ENCODE results near the gene JMJD6.
"Not testable (repeated sequence)": the region's sequence is repeated elsewhere in the genome, so short reads cannot be mapped to it uniquely, and the experiment has no call there.

JMJD6 gene

GRCh38 chr17:76726231-76726775 lies at the start of gene JMJD6:
Gene JMJD6 (minus strand): TSS chr17:76726606. CDS start chr17:76726475, 131 bp downstream.
- H3K4me3 ChIP-seq (ENCODE audit: low read depth, low read length): peak within 1 kb of the TSS; percentile 78

- no peak overlapping the region for H3K4me3 ChIP-seq (ENCODE audit: low read depth, low read length)
Measured at GRCh38 chr17:76775021-76775600, 48.7 kb upstream of the JMJD6 start.

- H3K4me3 ChIP-seq (ENCODE audit: low read depth, low read length): no peak overlapping the region
Measured at GRCh38 chr17:76772842-76773525, 46.6 kb upstream of the JMJD6 start.

- no peak overlapping the region for H3K4me3 ChIP-seq (ENCODE audit: low read depth, low read length)
Measured at GRCh38 chr17:76758570-76758969, 32.2 kb upstream of the JMJD6 start.

- no peak overlapping the region for H3K4me3 ChIP-seq (ENCODE audit: low read depth, low read length)
Measured at GRCh38 chr17:76757256-76757655, 30.9 kb upstream of the JMJD6 start.

GRCh38 chr17:76755285-76755684 lies 28.9 kb upstream of the JMJD6 start:
- H3K4me3 ChIP-seq (ENCODE audit: low read depth, low read length): no peak overlapping the region

- H3K4me3 ChIP-seq (ENCODE audit: low read depth, low read length): no peak overlapping the region
Measured at GRCh38 chr17:76753061-76753961, 26.9 kb upstream of the JMJD6 start.

- H3K4me3 ChIP-seq (ENCODE audit: low read depth, low read length): no peak overlapping the region
Measured at GRCh38 chr17:76752006-76752405, 25.6 kb upstream of the JMJD6 start.

GRCh38 chr17:76751416-76751993 lies 25.1 kb upstream of the JMJD6 start:
- H3K4me3 ChIP-seq (ENCODE audit: low read depth, low read length): no peak overlapping the region

- H3K4me3 ChIP-seq (ENCODE audit: low read depth, low read length): no peak overlapping the region
Measured at GRCh38 chr17:76748657-76749056, 22.3 kb upstream of the JMJD6 start.

- H3K4me3 ChIP-seq (ENCODE audit: low read depth, low read length): no peak overlapping the region
Measured at GRCh38 chr17:76747716-76748363, 21.4 kb upstream of the JMJD6 start.

- not testable (repeated sequence) for H3K4me3 ChIP-seq (ENCODE audit: low read depth, low read length)
Measured at GRCh38 chr17:76745785-76746184, 19.4 kb upstream of the JMJD6 start.

- H3K4me3 ChIP-seq (ENCODE audit: low read depth, low read length): no peak overlapping the region
Measured at GRCh38 chr17:76744747-76745146, 18.3 kb upstream of the JMJD6 start.

GRCh38 chr17:76742958-76743357 lies 16.6 kb upstream of the JMJD6 start:
- H3K4me3 ChIP-seq (ENCODE audit: low read depth, low read length): no peak overlapping the region

GRCh38 chr17:76740329-76741118 lies 14.1 kb upstream of the JMJD6 start:
- H3K4me3 ChIP-seq (ENCODE audit: low read depth, low read length): no peak overlapping the region

GRCh38 chr17:76739568-76740115 lies 13.2 kb upstream of the JMJD6 start:
- not testable (repeated sequence) for H3K4me3 ChIP-seq (ENCODE audit: low read depth, low read length)

GRCh38 chr17:76738468-76738850 lies 12.1 kb upstream of the JMJD6 start:
- H3K4me3 ChIP-seq (ENCODE audit: low read depth, low read length): peak overlapping the region; percentile 74

GRCh38 chr17:76737676-76738467 lies 11.5 kb upstream of the JMJD6 start, which contains the start of gene MFSD11:
Gene MFSD11 (plus strand): TSS chr17:76738119. CDS start chr17:76738353, 234 bp downstream.
- peak within 1 kb of the TSS; percentile 99 for H3K4me3 ChIP-seq (ENCODE audit: low read depth, low read length)

Measured in iPS-11a (cell line).